GM12872 (cell line): ENCODE data around the gene RAB28.

Experiments used
- CTCF ChIP-seq: IDR thresholded peaks from 3 replicates; pipeline ENCODE4 v1.5.1; 2011; ENCODE audit warnings: low read depth, mild to moderate bottlenecking, low read length, moderate library complexity; ENCODE audit not compliant: insufficient read depth

RAB28 gene

DNA sequence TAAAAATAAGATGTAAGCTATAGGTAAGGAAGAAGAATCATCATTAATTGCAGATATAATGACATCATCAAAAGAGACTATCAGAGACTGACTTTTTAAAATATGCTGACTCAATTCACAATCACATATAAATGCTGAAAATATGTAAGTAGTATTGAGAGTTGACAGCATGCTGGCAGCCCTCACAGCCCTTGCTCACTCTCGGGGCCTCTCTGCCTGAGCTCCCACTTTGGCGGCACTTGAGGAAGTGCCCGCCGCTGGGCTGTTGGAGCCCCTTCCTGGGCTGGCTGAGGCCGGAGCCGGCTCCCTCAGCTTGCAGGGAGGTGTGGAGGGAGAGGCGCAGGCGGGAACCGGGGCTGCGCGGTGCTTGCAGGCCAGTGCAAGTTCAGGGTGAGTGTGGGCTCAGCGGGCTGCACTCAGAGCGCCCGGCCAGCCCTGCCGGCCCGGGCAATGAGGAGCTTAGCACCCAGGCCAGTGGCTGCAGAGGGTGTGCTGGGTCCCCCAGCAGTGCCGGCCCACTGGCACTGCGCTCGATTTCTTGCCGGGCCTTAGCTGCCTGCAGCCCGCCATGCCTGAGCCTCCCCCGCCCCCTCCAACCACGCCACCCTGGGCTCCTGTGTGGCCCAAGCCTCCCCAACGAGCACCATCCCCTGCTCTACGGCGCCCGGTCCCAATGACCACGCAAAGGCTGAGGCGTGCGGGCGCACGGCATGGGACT is 68.9 kb downstream of the RAB28 start:
- TF ChIP-seq CTCF = no peak

DNA sequence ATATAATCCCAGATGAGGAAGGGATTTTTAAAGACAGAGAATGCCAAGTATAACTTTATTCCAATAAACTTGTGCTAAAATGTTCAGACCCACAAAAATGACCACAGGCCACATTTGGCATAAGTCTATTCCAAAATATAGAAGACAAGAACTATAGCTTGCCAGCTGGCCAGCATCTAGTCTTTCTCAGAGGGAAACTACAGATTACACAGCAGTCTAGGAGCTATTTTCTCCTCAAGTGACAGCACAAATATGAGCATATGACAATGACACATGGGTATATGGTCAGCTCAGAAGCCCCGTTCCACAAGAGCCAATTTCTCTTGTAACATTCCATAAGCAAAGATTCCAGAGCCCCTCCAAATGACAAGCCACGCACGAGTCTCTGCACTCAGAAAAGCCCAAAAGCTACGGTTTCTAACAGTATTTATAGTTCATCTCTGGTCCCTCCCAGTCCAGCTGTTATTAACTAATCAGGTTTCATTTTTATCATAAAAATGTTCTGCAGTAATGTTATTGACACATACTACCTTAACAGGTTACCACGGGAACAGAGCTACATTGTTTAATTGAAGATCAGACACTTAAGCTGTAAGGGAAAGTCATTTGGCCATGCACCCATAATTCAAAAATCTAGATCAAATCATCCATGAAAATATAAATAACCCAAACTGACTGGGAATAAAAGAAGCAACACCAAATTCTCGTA is 70.3 kb downstream of the RAB28 start:
- no peak for TF ChIP-seq CTCF

- TF ChIP-seq CTCF = no peak
Observed at GRCh38 chr4:13411942-13412341, 72.2 kb downstream of the RAB28 start.

GRCh38 chr4:13409324-13409723 is 74.8 kb downstream of the RAB28 start:
- TF ChIP-seq CTCF = no peak

- TF ChIP-seq CTCF = no peak
Observed at GRCh38 chr4:13403833-13404232, 80.3 kb downstream of the RAB28 start.

GRCh38 chr4:13403326-13403725 is 80.8 kb downstream of the RAB28 start:
- TF ChIP-seq CTCF = no peak

DNA sequence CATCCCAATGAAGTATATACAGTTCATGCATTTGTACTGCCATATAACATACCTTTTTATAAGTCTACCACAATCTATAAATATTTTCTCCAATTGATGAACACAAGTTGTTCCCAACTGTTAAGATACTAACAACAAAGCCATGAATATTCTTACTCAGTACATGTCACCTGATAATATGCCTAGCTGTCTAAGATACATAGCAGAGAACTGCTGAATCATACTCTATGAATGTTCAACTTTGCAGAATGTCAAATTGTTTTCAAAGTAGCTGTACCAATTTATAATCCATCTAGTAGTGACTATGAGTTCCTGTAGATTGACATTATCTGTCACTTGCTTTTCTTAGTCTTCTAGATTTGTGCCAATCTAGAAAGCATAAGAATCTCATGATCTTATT is 84.9 kb downstream of the RAB28 start:
- TF ChIP-seq CTCF = no peak
